Measurements from ENCODE around the gene ACSS3.

DNA sequence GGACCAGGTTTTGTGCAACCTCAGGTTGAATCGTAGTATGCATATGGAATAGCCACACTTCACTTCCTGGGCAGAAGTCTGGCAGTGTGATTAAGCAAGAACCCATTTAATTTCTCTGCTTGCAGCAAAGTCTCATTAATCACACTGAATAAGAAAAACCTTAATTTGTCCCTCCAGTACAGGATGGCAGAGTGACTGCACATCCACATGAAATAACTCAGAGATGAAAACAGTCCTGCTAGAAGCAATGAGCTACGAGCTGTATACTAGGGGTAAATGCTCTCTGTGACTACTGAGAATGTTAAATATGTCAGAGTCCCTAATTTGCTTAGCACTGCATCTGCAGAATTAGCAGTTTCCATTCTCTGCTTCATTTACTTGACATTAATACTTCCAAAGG, 88.9 kb downstream of the ACSS3 start:
- TF ChIP-seq POLR2A (IDR thresholded peaks at IDR 0.05; ENCODE audit: low read depth, low read length) (no peak), TAF1 (IDR thresholded peaks at IDR 0.05; ENCODE audit: borderline replicate concordance, low read depth, low read length) (no peak)
